Cardiac muscle cell (in vitro differentiated cells and primary cell): ENCODE measurements around the gene ESRRG. TPM values are rescaled to one million over a fixed set of nuclear protein-coding genes. Genes with fewer than 3 reads are reported as not detected.

Experiments used
- DNase-seq, 2 donors: peaks; one replicate each; pipeline versions ENCODE4 v3.0.0 to v3.0.0-alpha.2; 2010 to 2017; ENCODE audit warnings: low read depth in 1 of 2, low spot score in 1 of 2
- H3K27ac ChIP-seq: fragments of 200-600 bp; sonication (generic); 2 replicates; pipeline ENCODE4 v1.5.1; 2016
- H3K27me3 ChIP-seq: fragments of 200-600 bp; sonication (generic); 2 replicates; pipeline ENCODE4 v1.6.0; 2016; ENCODE audit warnings: control low read depth
- H3K36me3 ChIP-seq: fragments of 200-600 bp; sonication (generic); 2 replicates; pipeline ENCODE4 v1.5.1; 2016; ENCODE audit warnings: control low read depth
- H3K4me1 ChIP-seq: fragments of 200-600 bp; sonication (generic); 2 replicates; pipeline ENCODE4 v1.8.1; 2017; ENCODE audit warnings: low read depth, mild to moderate bottlenecking, mixed run types
- H3K4me3 ChIP-seq: fragments of 200-600 bp; sonication (generic); 2 replicates; pipeline ENCODE4 v1.5.1; 2016; ENCODE audit warnings: mild to moderate bottlenecking
- H3K9me3 ChIP-seq: fragments of 200-600 bp; sonication (generic); 2 replicates; pipeline ENCODE4 v1.5.1; 2017; ENCODE audit warnings: low read depth, mild to moderate bottlenecking, control low read depth
- polyA plus RNA-seq: library from polyadenylated mRNA; unstranded; fragments of >200 nt; fragmentation: Nextera tagmentation; extraction: Ambion mirVana; gene quantifications from 2 replicates; pipeline ENCODE4 v1.2.1, GENCODE V29; 2016
- total RNA-seq: library from RNA; depleted of rRNA; stranded (reverse); fragments of >200 nt; gene quantifications from 2 replicates; pipeline ENCODE4 v1.2.3, GENCODE V29; 2016
- TF ChIP-seq, protein P1 (sequence below): IDR thresholded peaks from 2 replicates; pipeline ENCODE4 v1.5.1; 2012; ENCODE audit warnings: low read depth, mild to moderate bottlenecking, low read length

ESRRG gene
- total and polyA plus RNA-seq, 2 experiments from 2014 or later: 41.5 to 62.2 TPM

DNA sequence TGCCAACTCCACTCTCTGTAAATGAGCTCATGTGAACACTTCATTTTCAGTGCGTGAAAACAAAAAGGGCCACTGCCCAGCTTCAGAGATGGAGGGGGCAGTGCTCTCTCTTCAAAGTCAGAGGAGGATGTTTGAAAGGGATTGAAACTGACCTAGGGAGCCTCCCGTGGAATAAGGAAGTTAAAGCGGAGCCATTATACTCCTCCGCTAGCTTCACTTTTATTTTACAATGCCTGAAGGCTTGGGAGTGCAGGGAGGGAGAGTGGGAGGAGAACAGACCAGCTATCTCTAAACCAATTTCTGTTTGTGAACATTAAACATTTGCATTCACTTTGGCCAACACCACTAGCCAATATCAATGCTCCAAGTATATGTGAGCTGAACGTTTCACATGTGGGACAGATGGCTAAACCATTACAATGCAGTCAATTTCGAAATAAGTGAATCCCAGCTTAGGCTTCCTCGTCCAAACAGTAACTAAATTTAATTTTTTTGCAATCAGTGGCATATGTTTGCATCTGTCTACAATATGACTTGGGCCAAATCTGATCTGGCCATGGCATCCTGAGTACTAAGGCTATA, 126.9 kb downstream of the ESRRG start:
- peak in 1 of 2 donors; percentile 42 for DNase-seq
- H3K36me3 ChIP-seq: no peaks in the 10 kb centered on the region
- peaks cover 30% of the 10 kb centered on the region for H3K4me1 ChIP-seq
- H3K27ac ChIP-seq: peak overlapping the region; percentile 57
- no peaks in the 10 kb centered on the region for H3K9me3 ChIP-seq
- H3K27me3 ChIP-seq: no peaks in the 10 kb centered on the region
- no peak overlapping the region for H3K4me3 ChIP-seq
- TF ChIP-seq, protein P1, sequence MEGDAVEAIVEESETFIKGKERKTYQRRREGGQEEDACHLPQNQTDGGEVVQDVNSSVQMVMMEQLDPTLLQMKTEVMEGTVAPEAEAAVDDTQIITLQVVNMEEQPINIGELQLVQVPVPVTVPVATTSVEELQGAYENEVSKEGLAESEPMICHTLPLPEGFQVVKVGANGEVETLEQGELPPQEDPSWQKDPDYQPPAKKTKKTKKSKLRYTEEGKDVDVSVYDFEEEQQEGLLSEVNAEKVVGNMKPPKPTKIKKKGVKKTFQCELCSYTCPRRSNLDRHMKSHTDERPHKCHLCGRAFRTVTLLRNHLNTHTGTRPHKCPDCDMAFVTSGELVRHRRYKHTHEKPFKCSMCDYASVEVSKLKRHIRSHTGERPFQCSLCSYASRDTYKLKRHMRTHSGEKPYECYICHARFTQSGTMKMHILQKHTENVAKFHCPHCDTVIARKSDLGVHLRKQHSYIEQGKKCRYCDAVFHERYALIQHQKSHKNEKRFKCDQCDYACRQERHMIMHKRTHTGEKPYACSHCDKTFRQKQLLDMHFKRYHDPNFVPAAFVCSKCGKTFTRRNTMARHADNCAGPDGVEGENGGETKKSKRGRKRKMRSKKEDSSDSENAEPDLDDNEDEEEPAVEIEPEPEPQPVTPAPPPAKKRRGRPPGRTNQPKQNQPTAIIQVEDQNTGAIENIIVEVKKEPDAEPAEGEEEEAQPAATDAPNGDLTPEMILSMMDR: no peak

DNA sequence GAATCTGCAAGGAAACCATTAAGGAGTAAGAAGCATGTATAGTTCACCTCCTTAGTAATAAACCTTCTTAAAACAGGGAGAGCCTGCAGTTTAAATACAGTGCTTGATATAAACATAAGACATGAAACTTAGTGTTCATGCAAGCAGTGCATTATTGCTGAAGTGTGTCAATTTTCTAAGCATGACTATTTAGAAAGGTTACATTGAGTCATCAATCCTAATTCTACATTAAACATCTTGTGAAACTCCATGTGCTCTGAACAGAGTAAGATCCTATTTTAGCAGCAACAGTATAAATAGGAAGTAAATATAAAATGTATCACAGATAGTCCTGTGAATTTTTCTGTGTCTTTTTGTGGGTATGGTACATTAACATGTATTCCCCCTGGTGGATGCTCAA, 135.5 kb downstream of the ESRRG start:
- Histone ChIP-seq H3K27me3 (no peaks in the 10 kb centered on the region), H3K36me3 (no peaks in the 10 kb centered on the region)

DNA sequence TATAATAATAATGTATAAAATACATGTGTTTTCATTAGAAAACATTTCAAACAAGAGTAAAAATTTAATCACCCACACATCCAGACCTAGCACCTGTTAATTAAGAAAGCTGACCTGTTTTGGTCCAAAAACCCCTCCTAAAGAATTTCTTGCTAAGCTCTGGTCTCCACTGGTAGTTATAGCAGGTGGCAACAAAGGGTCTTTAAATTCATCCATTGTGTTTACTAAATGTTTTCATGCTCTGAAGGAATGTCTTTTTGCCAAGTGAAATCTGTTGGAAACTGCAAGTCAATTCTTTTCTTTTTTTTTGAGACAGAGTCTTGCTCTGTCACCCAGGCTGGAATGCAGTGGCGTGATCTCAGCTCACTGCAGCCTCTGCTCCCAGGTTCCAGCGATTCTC, 141.1 kb downstream of the ESRRG start:
- H3K27ac ChIP-seq: no peak overlapping the region
- no peaks in the 10 kb centered on the region for H3K9me3 ChIP-seq
- TF ChIP-seq, protein P1: no peak
- H3K36me3 ChIP-seq: no peaks in the 10 kb centered on the region
- H3K27me3 ChIP-seq: no peaks in the 10 kb centered on the region
- no peaks in the 10 kb centered on the region for H3K4me1 ChIP-seq
- H3K4me3 ChIP-seq: no peak overlapping the region
- DNase-seq: no peak

More for the DNA sequence above, 135.5 kb downstream of the ESRRG start:
- Histone ChIP-seq H3K27ac (no peak overlapping the region), H3K9me3 (no peaks in the 10 kb centered on the region), H3K4me1 (no peaks in the 10 kb centered on the region), H3K4me3 (no peak overlapping the region)
- DNase-seq: no peak
- TF ChIP-seq, protein P1: no peak

DNA sequence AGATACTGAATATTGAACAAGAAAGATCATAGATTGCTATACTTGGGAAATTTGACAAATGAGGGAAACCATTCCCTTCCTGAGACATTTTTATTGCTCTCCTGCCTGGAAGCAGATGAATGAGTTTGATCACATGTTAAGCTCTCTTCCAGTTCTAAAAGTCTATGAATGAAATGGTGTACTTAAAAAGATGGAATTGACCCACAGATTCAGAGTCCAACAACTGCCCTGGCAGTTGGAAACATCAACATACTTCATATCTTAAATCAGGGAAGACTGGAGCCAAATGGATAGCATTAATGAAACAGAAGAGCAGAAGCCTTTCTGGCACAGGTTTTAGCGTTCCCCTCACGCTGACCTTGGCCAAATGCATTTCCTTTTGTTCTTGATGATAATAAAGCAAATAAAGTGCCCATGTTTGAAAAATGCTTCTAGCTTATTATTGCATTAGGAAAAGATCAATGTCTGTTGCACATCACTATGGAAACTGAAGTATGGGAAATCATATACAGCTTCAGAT, 142.6 kb downstream of the ESRRG start:
- no peaks in the 10 kb centered on the region for H3K9me3 ChIP-seq
- H3K4me1 ChIP-seq: peaks cover 12% of the 10 kb centered on the region
- no peak overlapping the region for H3K4me3 ChIP-seq
- H3K27ac ChIP-seq: no peak overlapping the region
- no peaks in the 10 kb centered on the region for H3K36me3 ChIP-seq
- no peak for DNase-seq
- H3K27me3 ChIP-seq: no peaks in the 10 kb centered on the region
- TF ChIP-seq, protein P1: no peak

DNA sequence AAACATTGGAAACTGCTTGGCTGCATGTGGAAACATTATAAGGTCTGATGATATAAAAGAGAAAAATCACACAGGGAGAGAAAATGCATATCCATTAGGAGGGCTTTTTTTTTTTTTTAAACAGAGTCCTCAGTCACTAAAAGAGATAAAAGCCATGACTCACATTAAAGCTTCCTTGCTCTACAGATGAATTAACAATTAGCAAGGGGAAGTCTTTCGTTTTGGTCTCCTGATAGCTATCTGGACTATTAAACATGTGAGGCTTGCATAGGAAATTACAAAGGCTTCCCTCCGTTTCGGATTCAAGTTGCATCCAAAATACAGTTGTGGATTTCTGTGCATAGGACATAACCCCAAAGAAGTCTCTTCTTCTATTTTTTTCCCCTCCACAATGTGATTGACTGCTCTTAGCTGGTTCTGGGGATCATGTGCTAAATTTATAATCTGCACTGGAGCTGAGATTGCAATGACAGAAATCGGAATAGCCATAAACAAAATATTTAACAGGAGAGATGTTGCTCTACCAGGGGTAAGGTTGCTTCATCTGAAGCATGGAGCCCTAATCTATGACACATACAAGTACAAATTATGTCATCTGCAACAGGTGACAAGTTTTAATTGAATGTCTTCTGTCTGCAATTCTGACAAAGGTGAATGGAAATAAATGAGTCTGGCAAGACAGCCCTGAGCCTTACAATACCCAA, 146.8 kb downstream of the ESRRG start:
- Histone ChIP-seq H3K4me1 (peaks cover 12% of the 10 kb centered on the region), H3K9me3 (no peaks in the 10 kb centered on the region), H3K4me3 (no peak overlapping the region), H3K27ac (no peak overlapping the region), H3K27me3 (no peaks in the 10 kb centered on the region), H3K36me3 (no peaks in the 10 kb centered on the region)
- DNase-seq: no peak
- TF ChIP-seq, protein P1: no peak
